Measurements from ENCODE around the gene CHST7. TPM values are rescaled to one million over a fixed set of nuclear protein-coding genes. Genes with fewer than 3 reads are reported as not detected.

Gene CHST7
- total and polyA plus RNA-seq, 2 donors (not counting 1 experiment from before 2014, with no cell fraction given): 3.7 to 11.2 TPM

DNA sequence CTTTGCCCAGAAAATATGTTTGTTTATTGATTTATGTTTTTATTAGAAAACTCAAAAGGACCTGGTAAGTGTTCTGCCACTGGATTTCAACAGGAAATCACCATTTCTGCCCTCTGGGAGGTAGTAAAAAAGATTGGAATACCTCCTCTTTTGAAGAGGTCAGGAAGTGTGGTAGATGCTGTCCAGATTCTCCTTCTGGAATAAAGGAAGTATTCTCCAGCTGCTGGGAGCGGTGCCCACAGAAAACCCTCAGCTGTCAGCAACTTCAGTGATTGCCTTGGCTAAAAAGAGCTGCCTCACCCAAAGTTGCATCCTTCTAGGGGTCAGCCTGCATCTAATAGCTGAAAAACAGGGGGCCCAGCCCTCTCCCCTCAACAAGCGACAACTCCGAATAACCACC is 14.5 kb upstream of the CHST7 start:
- Histone ChIP-seq H3K36me3 (ENCODE audit: control insufficient read depth, insufficient read depth, low read length) (no peaks in the 10 kb centered on the region), H3K79me2 (ENCODE audit: control insufficient read depth, insufficient read depth, low read length) (no peaks in the 10 kb centered on the region), H3K27ac (ENCODE audit: insufficient read depth, low read length) (no peak overlapping the region), H3K9ac (ENCODE audit: insufficient read depth, low read length) (no peak overlapping the region), H3K4me2 (ENCODE audit: extremely low read depth, insufficient read depth, low read length) (no peak overlapping the region), H3K27me3 (ENCODE audit: control insufficient read depth, insufficient read depth, low read length) (no peaks in the 10 kb centered on the region), H4K20me1 (ENCODE audit: control insufficient read depth, extremely low read depth, insufficient read depth, low read length) (no peaks in the 10 kb centered on the region), H3K4me1 (ENCODE audit: control insufficient read depth, extremely low read depth, insufficient read depth, low read length) (no peaks in the 10 kb centered on the region), H2AFZ (ENCODE audit: low read length) (no peak overlapping the region), H3K9me3 (ENCODE audit: control insufficient read depth, insufficient read depth, low read depth, low read length) (no peaks in the 10 kb centered on the region), H3K4me3 (replicated peaks in 1 of 4; ENCODE audit: control extremely low read depth in 1 of 4, insufficient read depth in 1 of 4, low read depth in 3 of 4, low read length in 4 of 4) (no peak overlapping the region)
- no peak for DNase-seq (ENCODE audit: low read depth in 2 of 2)
- TF ChIP-seq, protein P1, sequence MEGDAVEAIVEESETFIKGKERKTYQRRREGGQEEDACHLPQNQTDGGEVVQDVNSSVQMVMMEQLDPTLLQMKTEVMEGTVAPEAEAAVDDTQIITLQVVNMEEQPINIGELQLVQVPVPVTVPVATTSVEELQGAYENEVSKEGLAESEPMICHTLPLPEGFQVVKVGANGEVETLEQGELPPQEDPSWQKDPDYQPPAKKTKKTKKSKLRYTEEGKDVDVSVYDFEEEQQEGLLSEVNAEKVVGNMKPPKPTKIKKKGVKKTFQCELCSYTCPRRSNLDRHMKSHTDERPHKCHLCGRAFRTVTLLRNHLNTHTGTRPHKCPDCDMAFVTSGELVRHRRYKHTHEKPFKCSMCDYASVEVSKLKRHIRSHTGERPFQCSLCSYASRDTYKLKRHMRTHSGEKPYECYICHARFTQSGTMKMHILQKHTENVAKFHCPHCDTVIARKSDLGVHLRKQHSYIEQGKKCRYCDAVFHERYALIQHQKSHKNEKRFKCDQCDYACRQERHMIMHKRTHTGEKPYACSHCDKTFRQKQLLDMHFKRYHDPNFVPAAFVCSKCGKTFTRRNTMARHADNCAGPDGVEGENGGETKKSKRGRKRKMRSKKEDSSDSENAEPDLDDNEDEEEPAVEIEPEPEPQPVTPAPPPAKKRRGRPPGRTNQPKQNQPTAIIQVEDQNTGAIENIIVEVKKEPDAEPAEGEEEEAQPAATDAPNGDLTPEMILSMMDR (conservative IDR thresholded peaks at IDR 0.05 in 1 of 2, IDR thresholded peaks at IDR 0.05 in 1 of 2; ENCODE audit: low read depth in 1 of 2, low read length in 2 of 2): no peak
- TF ChIP-seq EZH2 (IDR thresholded peaks at IDR 0.05; ENCODE audit: low read length, missing control alignments): no peak

DNA sequence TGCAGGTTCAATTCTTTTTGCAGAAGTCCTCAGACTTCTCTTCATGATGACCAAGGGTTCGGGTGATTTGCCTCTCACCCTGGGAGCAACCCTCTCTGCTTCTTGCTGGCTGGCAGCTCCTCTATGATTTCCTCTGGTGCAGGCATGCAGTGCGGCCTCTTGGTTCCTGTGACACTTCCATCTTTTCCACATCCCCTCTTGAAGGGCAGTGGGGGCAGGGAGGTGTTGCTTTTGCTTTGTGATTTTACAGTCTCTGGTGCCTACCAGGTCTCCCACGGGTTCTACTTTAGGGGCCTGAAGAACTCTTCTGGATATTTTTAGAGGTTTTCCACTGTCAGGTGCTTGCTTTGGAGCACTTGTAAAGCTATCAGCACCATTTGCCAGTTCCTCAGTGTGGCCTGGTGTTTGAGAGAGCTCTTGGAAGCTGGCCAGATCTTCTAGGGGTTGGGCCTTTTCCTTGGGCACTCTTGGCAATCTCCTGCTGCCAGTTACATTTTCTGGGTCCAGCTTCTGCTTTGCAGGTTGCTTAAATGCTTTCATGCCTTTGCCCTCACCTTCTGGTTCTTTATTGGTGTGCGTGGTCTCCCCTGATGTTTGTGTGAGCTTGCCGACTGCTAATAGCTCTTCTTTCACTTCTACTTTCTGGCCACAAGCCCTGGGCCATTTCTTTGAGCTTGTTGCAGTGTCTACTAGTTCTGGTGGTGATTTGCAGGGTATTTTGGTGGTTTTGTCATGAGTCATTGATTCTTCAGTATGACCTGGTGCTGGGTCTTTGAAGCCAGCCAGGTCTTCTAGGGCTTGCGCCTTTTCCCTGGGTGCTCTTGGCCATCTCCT is 11.5 kb upstream of the CHST7 start:
- H3K9ac ChIP-seq (ENCODE audit: insufficient read depth, low read length): no peak overlapping the region
- no peaks in the 10 kb centered on the region for H3K79me2 ChIP-seq (ENCODE audit: control insufficient read depth, insufficient read depth, low read length)
- H3K27me3 ChIP-seq (ENCODE audit: control insufficient read depth, insufficient read depth, low read length): no peaks in the 10 kb centered on the region
- peak in 1 of 2 donors; percentile 53 for DNase-seq (ENCODE audit: low read depth in 2 of 2)
- no peak overlapping the region for H3K4me3 ChIP-seq (replicated peaks in 1 of 4; ENCODE audit: control extremely low read depth in 1 of 4, insufficient read depth in 1 of 4, low read depth in 3 of 4, low read length in 4 of 4)
- no peak overlapping the region for H2AFZ ChIP-seq (ENCODE audit: low read length)
- H3K9me3 ChIP-seq (ENCODE audit: control insufficient read depth, insufficient read depth, low read depth, low read length): no peaks in the 10 kb centered on the region
- H3K4me1 ChIP-seq (ENCODE audit: control insufficient read depth, extremely low read depth, insufficient read depth, low read length): no peaks in the 10 kb centered on the region
- no peaks in the 10 kb centered on the region for H3K36me3 ChIP-seq (ENCODE audit: control insufficient read depth, insufficient read depth, low read length)
- no peak overlapping the region for H3K27ac ChIP-seq (ENCODE audit: insufficient read depth, low read length)
- H4K20me1 ChIP-seq (ENCODE audit: control insufficient read depth, extremely low read depth, insufficient read depth, low read length): no peaks in the 10 kb centered on the region
- no peak for TF ChIP-seq EZH2 (IDR thresholded peaks at IDR 0.05; ENCODE audit: low read length, missing control alignments)
- TF ChIP-seq, protein P1 (conservative IDR thresholded peaks at IDR 0.05 in 1 of 2, IDR thresholded peaks at IDR 0.05 in 1 of 2; ENCODE audit: low read depth in 1 of 2, low read length in 2 of 2): no peak
- no peak overlapping the region for H3K4me2 ChIP-seq (ENCODE audit: extremely low read depth, insufficient read depth, low read length)

DNA sequence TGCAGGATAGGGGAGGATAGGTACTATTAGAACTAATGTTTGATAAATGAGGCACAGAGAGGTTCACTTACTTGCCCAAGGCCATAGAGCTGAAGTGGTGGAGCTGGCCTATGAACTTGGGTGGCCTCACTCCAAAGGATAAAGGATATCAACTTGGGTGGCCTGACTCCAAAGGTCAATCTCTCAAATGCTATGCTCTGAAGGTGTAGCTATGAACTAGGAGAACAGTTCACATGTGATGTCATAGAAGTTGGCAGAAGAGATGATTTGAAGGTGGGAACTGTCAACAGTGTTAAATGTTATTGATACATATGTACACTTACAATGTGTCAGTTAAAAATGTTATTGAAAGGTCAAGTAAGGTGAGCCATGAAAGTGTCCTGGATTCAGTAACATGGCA is 6.2 kb upstream of the CHST7 start:
- Histone ChIP-seq H3K36me3 (ENCODE audit: control insufficient read depth, insufficient read depth, low read length) (no peaks in the 10 kb centered on the region), H3K27me3 (ENCODE audit: control insufficient read depth, insufficient read depth, low read length) (no peaks in the 10 kb centered on the region), H3K27ac (ENCODE audit: insufficient read depth, low read length) (no peak overlapping the region), H3K9ac (ENCODE audit: insufficient read depth, low read length) (no peak overlapping the region), H4K20me1 (ENCODE audit: control insufficient read depth, extremely low read depth, insufficient read depth, low read length) (no peaks in the 10 kb centered on the region), H3K79me2 (ENCODE audit: control insufficient read depth, insufficient read depth, low read length) (no peaks in the 10 kb centered on the region), H3K4me1 (ENCODE audit: control insufficient read depth, extremely low read depth, insufficient read depth, low read length) (no peaks in the 10 kb centered on the region), H3K9me3 (ENCODE audit: control insufficient read depth, insufficient read depth, low read depth, low read length) (no peaks in the 10 kb centered on the region), H3K4me2 (ENCODE audit: extremely low read depth, insufficient read depth, low read length) (no peak overlapping the region), H2AFZ (ENCODE audit: low read length) (no peak overlapping the region), H3K4me3 (replicated peaks in 1 of 4; ENCODE audit: control extremely low read depth in 1 of 4, insufficient read depth in 1 of 4, low read depth in 3 of 4, low read length in 4 of 4) (no peak overlapping the region)
- TF ChIP-seq, protein P1 (conservative IDR thresholded peaks at IDR 0.05 in 1 of 2, IDR thresholded peaks at IDR 0.05 in 1 of 2; ENCODE audit: low read depth in 1 of 2, low read length in 2 of 2): no peak
- no peak for TF ChIP-seq EZH2 (IDR thresholded peaks at IDR 0.05; ENCODE audit: low read length, missing control alignments)
- no peak for DNase-seq (ENCODE audit: low read depth in 2 of 2)

Data from fibroblast of lung (primary cell).